ENCODE measurements around the gene GRM2. TPM values are rescaled to one million over a fixed set of nuclear protein-coding genes. Genes with fewer than 3 reads are reported as not detected.

Gene GRM2
- total RNA-seq, 4 donors from 2014 or later = 0.13 to 2.2 (median 0.91) TPM

GRCh38 chr3:51717446-51717845, 10.6 kb downstream of the GRM2 start:
- WGBS, 2 donors = 87 to 92% methylated on average over 7 to 10 of the region's 10 CpGs
- intact Hi-C loops (cut with DNase I; ENCODE audit: low total_unique reads) = no loop called here

GRCh38 chr3:51717947-51718346, 11.1 kb downstream of the GRM2 start:
- peak in 1 of 2 donors; percentile 70 for DNase-seq (ENCODE audit: low spot score in 2 of 2)
- H3K4me3 ChIP-seq (ENCODE audit: low read depth, poor library complexity, severe bottlenecking) = no peak overlapping the region
- intact Hi-C loops (cut with DNase I; ENCODE audit: low total_unique reads) = no loop called here
- TF ChIP-seq CTCF (IDR thresholded peaks at IDR 0.05) = no peak
- TF ChIP-seq POLR2A (IDR thresholded peaks at IDR 0.05) = no peak
- WGBS, 2 donors = 76 to 88% methylated on average over 7 of the region's 7 CpGs

More at GRCh38 chr3:51717446-51717845, 10.6 kb downstream of the GRM2 start:
- DNase-seq (ENCODE audit: low spot score in 2 of 2) = peak in 1 of 2 donors; percentile 79
- TF ChIP-seq CTCF (IDR thresholded peaks at IDR 0.05) (no peak), POLR2A (IDR thresholded peaks at IDR 0.05) (no peak)
- H3K4me3 ChIP-seq (ENCODE audit: low read depth, poor library complexity, severe bottlenecking) = no peak overlapping the region

GRCh38 chr3:51718547-51719409, 11.9 kb downstream of the GRM2 start:
- intact Hi-C loops (cut with DNase I; ENCODE audit: low total_unique reads) = no loop called here
- no peak overlapping the region for H3K4me3 ChIP-seq (ENCODE audit: low read depth, poor library complexity, severe bottlenecking)
- WGBS, 2 donors = 44 to 47% methylated on average over 16 of the region's 16 CpGs
- peak in 1 of 2 donors; percentile 84 for DNase-seq (ENCODE audit: low spot score in 2 of 2)
- TF ChIP-seq POLR2A (IDR thresholded peaks at IDR 0.05) = no peak
- no peak for TF ChIP-seq CTCF (IDR thresholded peaks at IDR 0.05)

GRCh38 chr3:51719410-51720025, 12.7 kb downstream of the GRM2 start:
- whole genome bisulfite sequencing, 2 donors = 73 to 74% methylated on average over 5 of the region's 5 CpGs
- DNase-seq (ENCODE audit: low spot score in 2 of 2) = no peak
- intact Hi-C loops (cut with DNase I; ENCODE audit: low total_unique reads) = no loop called here
- no peak overlapping the region for H3K4me3 ChIP-seq (ENCODE audit: low read depth, poor library complexity, severe bottlenecking)
- TF ChIP-seq POLR2A (IDR thresholded peaks at IDR 0.05) (no peak), CTCF (IDR thresholded peaks at IDR 0.05) (no peak)

GRCh38 chr3:51720292-51721061, 13.6 kb downstream of the GRM2 start:
- WGBS, 2 donors = 88 to 91% methylated on average over 12 of the region's 12 CpGs
- intact Hi-C loops (cut with DNase I; ENCODE audit: low total_unique reads) = no loop called here
- DNase-seq (ENCODE audit: low spot score in 2 of 2) = peak in 1 of 2 donors; percentile 64
- no peak overlapping the region for H3K4me3 ChIP-seq (ENCODE audit: low read depth, poor library complexity, severe bottlenecking)
- no peak for TF ChIP-seq POLR2A (IDR thresholded peaks at IDR 0.05)
- TF ChIP-seq CTCF (IDR thresholded peaks at IDR 0.05) = no peak

Data from lower leg skin (tissue), 4 donors.